ENCODE data around the gene GLIS1. TPM values are rescaled to one million over a fixed set of nuclear protein-coding genes. Genes with fewer than 3 reads are reported as not detected.

The GLIS1 gene
- total RNA-seq, 1 donor from 2014 or later: not detected

DNA sequence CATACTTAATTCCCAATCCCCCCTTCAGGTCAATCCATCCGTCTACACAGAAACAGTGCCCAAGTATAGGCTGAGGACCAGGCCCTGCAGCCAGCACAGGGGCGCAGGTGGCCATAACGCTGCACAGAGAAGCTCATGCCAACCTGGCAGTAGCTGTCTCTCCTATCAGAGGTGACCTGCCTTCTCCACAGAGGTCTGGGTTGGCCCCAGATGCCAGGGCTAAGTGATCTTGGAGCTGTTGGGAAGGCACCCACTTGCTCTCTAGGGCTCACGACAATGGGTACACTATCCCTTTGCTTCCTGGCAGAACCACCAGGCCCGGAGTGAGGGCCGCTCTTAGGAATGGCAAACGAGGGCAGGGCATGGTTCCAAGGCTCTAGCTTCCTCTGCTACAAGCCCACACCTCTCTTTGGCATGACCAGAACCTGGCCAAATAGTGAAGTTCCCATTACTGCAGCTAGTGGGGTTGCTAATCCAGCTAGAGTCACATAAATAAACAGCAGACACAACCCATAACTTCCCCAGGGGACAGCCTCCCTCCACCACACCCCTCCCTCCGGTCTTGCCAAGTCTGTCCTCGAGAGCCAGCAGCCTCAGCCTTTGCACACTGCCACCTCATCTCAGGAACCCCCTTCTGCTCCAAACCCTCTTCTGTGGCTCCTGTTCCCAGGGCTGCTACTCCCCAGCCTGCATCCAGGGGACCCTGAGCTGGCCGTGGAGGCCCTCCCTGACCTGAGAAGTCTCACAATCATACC lies 113.0 kb downstream of the GLIS1 start:
- peaks cover 8% of the 10 kb centered on the region for H3K27me3 Mint-ChIP-seq (ENCODE audit: unreplicated experiment)
- H3K4me1 Mint-ChIP-seq (ENCODE audit: unreplicated experiment): no peaks in the 10 kb centered on the region
- no peak for DNase-seq (ENCODE audit: low spot score)
- no peaks in the 10 kb centered on the region for H3K36me3 Mint-ChIP-seq (ENCODE audit: low read depth, unreplicated experiment)
- TF ChIP-seq, protein P1, sequence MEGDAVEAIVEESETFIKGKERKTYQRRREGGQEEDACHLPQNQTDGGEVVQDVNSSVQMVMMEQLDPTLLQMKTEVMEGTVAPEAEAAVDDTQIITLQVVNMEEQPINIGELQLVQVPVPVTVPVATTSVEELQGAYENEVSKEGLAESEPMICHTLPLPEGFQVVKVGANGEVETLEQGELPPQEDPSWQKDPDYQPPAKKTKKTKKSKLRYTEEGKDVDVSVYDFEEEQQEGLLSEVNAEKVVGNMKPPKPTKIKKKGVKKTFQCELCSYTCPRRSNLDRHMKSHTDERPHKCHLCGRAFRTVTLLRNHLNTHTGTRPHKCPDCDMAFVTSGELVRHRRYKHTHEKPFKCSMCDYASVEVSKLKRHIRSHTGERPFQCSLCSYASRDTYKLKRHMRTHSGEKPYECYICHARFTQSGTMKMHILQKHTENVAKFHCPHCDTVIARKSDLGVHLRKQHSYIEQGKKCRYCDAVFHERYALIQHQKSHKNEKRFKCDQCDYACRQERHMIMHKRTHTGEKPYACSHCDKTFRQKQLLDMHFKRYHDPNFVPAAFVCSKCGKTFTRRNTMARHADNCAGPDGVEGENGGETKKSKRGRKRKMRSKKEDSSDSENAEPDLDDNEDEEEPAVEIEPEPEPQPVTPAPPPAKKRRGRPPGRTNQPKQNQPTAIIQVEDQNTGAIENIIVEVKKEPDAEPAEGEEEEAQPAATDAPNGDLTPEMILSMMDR (IDR thresholded peaks at IDR 0.05; ENCODE audit: unreplicated experiment): no peak
- H3K9me3 Mint-ChIP-seq (ENCODE audit: unreplicated experiment): no peaks in the 10 kb centered on the region
- no peak overlapping the region for H3K4me3 Mint-ChIP-seq (ENCODE audit: unreplicated experiment)
- H3K27ac Mint-ChIP-seq (ENCODE audit: unreplicated experiment): no peak overlapping the region

DNA sequence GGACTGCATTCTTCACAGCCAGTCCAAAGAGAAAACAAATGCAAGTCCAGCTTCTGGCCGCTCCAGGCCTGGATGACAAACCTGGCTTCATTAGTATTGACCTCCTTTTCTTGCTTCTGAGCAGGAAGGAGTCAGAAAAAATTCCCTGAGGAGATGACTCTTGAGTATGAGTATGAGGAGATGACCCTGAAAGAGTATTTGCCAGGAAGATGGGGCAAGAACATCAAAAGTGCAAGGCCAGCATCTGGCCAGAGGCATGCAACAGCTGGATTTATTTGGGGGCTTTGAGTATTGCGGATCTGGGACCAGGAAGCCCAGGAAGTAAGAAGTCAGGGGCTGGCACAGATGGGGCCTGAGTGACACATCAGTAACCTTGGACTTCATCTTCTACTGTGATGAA lies 113.9 kb downstream of the GLIS1 start:
- H3K4me3 Mint-ChIP-seq (ENCODE audit: unreplicated experiment): no peak overlapping the region
- peaks cover 11% of the 10 kb centered on the region for H3K27me3 Mint-ChIP-seq (ENCODE audit: unreplicated experiment)
- no peaks in the 10 kb centered on the region for H3K4me1 Mint-ChIP-seq (ENCODE audit: unreplicated experiment)
- H3K9me3 Mint-ChIP-seq (ENCODE audit: unreplicated experiment): no peaks in the 10 kb centered on the region
- H3K36me3 Mint-ChIP-seq (ENCODE audit: low read depth, unreplicated experiment): no peaks in the 10 kb centered on the region
- TF ChIP-seq, protein P1 (IDR thresholded peaks at IDR 0.05; ENCODE audit: unreplicated experiment): no peak
- H3K27ac Mint-ChIP-seq (ENCODE audit: unreplicated experiment): no peak overlapping the region
- no peak for DNase-seq (ENCODE audit: low spot score)

DNA sequence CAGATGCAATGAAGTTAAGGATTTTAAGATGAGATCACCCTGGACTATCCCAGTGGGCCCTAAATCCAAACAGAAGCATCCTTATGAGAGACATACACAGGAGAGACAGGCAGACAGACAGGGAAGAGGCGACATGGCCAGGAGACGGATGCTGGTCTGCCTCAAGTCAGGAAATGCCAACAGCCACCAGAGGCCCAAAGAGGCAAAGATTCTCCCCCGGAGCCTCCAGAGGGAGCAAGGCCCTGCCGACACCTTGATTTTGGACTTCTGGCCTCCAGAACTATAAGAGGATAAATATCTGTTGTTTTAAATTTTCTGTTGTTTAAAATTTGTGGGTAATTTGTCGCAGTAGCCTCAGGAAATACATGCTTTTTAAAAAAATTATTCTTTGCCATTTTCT lies 116.4 kb downstream of the GLIS1 start:
- Mint-ChIP-seq H3K27ac (ENCODE audit: unreplicated experiment) (no peak overlapping the region), H3K4me3 (ENCODE audit: unreplicated experiment) (no peak overlapping the region), H3K4me1 (ENCODE audit: unreplicated experiment) (no peaks in the 10 kb centered on the region), H3K27me3 (ENCODE audit: unreplicated experiment) (peaks cover 6% of the 10 kb centered on the region), H3K9me3 (ENCODE audit: unreplicated experiment) (no peaks in the 10 kb centered on the region), H3K36me3 (ENCODE audit: low read depth, unreplicated experiment) (no peaks in the 10 kb centered on the region)
- TF ChIP-seq, protein P1 (IDR thresholded peaks at IDR 0.05; ENCODE audit: unreplicated experiment): no peak
- DNase-seq (ENCODE audit: low spot score): no peak

DNA sequence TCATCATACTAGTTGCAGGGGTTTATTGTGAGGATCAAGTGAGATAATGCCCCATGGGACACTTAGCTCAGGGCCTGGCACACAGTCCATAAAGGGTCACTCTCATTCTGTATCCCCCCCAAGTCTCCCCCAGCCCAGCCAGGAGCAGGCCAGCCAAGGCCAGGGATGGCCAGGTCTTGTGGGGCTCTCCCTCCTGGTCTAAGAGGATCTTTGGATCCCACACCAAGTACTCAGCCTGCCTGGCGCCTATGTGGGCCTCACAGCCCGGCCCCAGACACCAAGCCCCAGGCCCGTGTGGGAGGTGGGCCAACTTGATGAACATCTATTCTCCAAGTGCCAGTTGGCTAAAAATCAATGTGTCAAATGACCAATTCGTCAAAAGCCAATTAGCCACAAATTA lies 117.8 kb downstream of the GLIS1 start:
- no peak for DNase-seq (ENCODE audit: low spot score)
- H3K9me3 Mint-ChIP-seq (ENCODE audit: unreplicated experiment): no peaks in the 10 kb centered on the region
- TF ChIP-seq, protein P1 (IDR thresholded peaks at IDR 0.05; ENCODE audit: unreplicated experiment): no peak
- peaks cover 6% of the 10 kb centered on the region for H3K27me3 Mint-ChIP-seq (ENCODE audit: unreplicated experiment)
- no peaks in the 10 kb centered on the region for H3K4me1 Mint-ChIP-seq (ENCODE audit: unreplicated experiment)
- H3K27ac Mint-ChIP-seq (ENCODE audit: unreplicated experiment): no peak overlapping the region
- no peaks in the 10 kb centered on the region for H3K36me3 Mint-ChIP-seq (ENCODE audit: low read depth, unreplicated experiment)
- no peak overlapping the region for H3K4me3 Mint-ChIP-seq (ENCODE audit: unreplicated experiment)

DNA sequence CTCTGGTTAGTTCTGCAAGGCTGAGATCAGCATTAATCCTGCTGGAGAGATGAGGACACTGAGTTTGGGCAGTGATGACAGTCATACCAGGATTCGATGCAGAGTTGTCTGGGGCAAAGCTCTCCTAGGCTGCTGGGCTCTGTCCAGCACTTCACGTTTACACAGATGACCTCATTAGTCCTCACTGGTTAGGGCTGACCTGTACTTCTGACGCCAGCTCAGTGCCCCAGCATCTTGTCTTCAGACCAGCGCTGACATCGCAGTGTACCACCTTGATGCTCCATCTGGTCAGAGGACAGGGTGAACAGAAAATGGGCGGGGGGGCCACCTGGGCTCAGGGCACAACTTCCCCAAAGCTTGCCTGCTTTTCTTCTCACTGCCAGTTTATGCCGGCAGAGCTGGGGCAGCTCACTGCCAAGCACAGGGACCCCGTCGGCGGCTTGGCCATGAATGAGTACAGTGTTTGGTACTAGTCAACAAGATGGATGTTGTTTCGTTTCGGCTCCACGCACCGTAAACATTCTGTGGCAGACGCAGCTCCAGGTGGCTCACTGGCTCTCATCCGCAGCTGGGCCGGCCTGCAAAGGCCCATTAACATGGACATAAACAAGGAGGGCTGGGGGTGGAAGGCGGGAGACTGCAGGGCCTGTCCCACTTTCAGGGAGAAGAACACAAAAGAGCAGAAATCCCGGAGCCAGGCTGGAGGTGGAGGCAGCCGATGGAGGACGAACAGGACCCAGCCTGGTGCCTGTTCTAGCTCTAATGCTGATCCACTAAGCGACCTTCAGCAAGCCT lies 118.7 kb downstream of the GLIS1 start:
- DNase-seq (ENCODE audit: low spot score): no peak
- Mint-ChIP-seq H3K27ac (ENCODE audit: unreplicated experiment) (no peak overlapping the region), H3K27me3 (ENCODE audit: unreplicated experiment) (peaks cover 3% of the 10 kb centered on the region), H3K36me3 (ENCODE audit: low read depth, unreplicated experiment) (no peaks in the 10 kb centered on the region), H3K4me1 (ENCODE audit: unreplicated experiment) (no peaks in the 10 kb centered on the region), H3K4me3 (ENCODE audit: unreplicated experiment) (no peak overlapping the region), H3K9me3 (ENCODE audit: unreplicated experiment) (no peaks in the 10 kb centered on the region)
- TF ChIP-seq, protein P1 (IDR thresholded peaks at IDR 0.05; ENCODE audit: unreplicated experiment): no peak
